Measurements from ENCODE around the gene TSHZ1. TPM values are rescaled to one million over a fixed set of nuclear protein-coding genes. Genes with fewer than 3 reads are reported as not detected.

Gene TSHZ1
- total and polyA plus RNA-seq, 4 donors = 4.2 to 6.6 (median 5.6) TPM

- no peaks in the 10 kb centered on the region for H3K9me3 ChIP-seq (ENCODE audit: control insufficient read depth in 4 of 4, low read length in 3 of 4)
- H3K27ac ChIP-seq (ENCODE audit: low read depth in 1 of 2, low read length in 2 of 2) = no peak overlapping the region
- TF ChIP-seq FOXA2 (IDR thresholded peaks at IDR 0.05) (no peak), HNF4A (conservative IDR thresholded peaks at IDR 0.05) (no peak), NR2F2 (IDR thresholded peaks at IDR 0.05) (no peak), JUND (IDR thresholded peaks at IDR 0.05) (no peak), EGR1 (IDR thresholded peaks at IDR 0.05; ENCODE audit: low read depth in 2 of 2) (no peak), SP1 (IDR thresholded peaks at IDR 0.05) (no peak), CTCF (IDR thresholded peaks at IDR 0.05; ENCODE audit: low read depth, low read length, missing input control) (no peak), TAF1 (conservative IDR thresholded peaks at IDR 0.05) (no peak), ATF3 (IDR thresholded peaks at IDR 0.05) (no peak), YY1 (IDR thresholded peaks at IDR 0.05) (no peak), RXRA (IDR thresholded peaks at IDR 0.05) (no peak), ZBTB33 (IDR thresholded peaks at IDR 0.05) (no peak)
- TF ChIP-seq, protein P1, sequence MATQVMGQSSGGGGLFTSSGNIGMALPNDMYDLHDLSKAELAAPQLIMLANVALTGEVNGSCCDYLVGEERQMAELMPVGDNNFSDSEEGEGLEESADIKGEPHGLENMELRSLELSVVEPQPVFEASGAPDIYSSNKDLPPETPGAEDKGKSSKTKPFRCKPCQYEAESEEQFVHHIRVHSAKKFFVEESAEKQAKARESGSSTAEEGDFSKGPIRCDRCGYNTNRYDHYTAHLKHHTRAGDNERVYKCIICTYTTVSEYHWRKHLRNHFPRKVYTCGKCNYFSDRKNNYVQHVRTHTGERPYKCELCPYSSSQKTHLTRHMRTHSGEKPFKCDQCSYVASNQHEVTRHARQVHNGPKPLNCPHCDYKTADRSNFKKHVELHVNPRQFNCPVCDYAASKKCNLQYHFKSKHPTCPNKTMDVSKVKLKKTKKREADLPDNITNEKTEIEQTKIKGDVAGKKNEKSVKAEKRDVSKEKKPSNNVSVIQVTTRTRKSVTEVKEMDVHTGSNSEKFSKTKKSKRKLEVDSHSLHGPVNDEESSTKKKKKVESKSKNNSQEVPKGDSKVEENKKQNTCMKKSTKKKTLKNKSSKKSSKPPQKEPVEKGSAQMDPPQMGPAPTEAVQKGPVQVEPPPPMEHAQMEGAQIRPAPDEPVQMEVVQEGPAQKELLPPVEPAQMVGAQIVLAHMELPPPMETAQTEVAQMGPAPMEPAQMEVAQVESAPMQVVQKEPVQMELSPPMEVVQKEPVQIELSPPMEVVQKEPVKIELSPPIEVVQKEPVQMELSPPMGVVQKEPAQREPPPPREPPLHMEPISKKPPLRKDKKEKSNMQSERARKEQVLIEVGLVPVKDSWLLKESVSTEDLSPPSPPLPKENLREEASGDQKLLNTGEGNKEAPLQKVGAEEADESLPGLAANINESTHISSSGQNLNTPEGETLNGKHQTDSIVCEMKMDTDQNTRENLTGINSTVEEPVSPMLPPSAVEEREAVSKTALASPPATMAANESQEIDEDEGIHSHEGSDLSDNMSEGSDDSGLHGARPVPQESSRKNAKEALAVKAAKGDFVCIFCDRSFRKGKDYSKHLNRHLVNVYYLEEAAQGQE (IDR thresholded peaks at IDR 0.05) = no peak
- TF ChIP-seq, protein P2, sequence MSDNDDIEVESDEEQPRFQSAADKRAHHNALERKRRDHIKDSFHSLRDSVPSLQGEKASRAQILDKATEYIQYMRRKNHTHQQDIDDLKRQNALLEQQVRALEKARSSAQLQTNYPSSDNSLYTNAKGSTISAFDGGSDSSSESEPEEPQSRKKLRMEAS (IDR thresholded peaks at IDR 0.05) = no peak
- DNase-seq (ENCODE audit: low spot score) = no peak
- no peaks in the 10 kb centered on the region for H3K4me1 ChIP-seq (ENCODE audit: control insufficient read depth in 4 of 4, insufficient read depth in 4 of 4, low read length in 3 of 4)
- no peak overlapping the region for H3K9ac ChIP-seq (ENCODE audit: low read depth in 1 of 2, low read length in 2 of 2)
- H3K36me3 ChIP-seq (ENCODE audit: control insufficient read depth in 4 of 4, insufficient read depth in 3 of 4, low read depth in 1 of 4, low read length in 3 of 4) = no peaks in the 10 kb centered on the region
- WGBS = 96% methylated on average over 6 of the region's 6 CpGs
- no peaks in the 10 kb centered on the region for H3K27me3 ChIP-seq (ENCODE audit: control insufficient read depth in 4 of 4, insufficient read depth in 4 of 4, low read length in 3 of 4)
- no peak overlapping the region for H3K4me3 ChIP-seq (ENCODE audit: low read depth in 1 of 3, low read length in 3 of 3)
Observed at GRCh38 chr18:75335511-75335910, 124.9 kb downstream of the TSHZ1 start.

GRCh38 chr18:75336767-75337166 is 126.2 kb downstream of the TSHZ1 start:
- Histone ChIP-seq H3K27me3 (ENCODE audit: control insufficient read depth in 4 of 4, insufficient read depth in 4 of 4, low read length in 3 of 4) (no peaks in the 10 kb centered on the region), H3K27ac (ENCODE audit: low read depth in 1 of 2, low read length in 2 of 2) (no peak overlapping the region), H3K9me3 (ENCODE audit: control insufficient read depth in 4 of 4, low read length in 3 of 4) (no peaks in the 10 kb centered on the region), H3K36me3 (ENCODE audit: control insufficient read depth in 4 of 4, insufficient read depth in 3 of 4, low read depth in 1 of 4, low read length in 3 of 4) (no peaks in the 10 kb centered on the region), H3K4me3 (ENCODE audit: low read depth in 1 of 3, low read length in 3 of 3) (no peak overlapping the region), H3K4me1 (ENCODE audit: control insufficient read depth in 4 of 4, insufficient read depth in 4 of 4, low read length in 3 of 4) (no peaks in the 10 kb centered on the region), H3K9ac (ENCODE audit: low read depth in 1 of 2, low read length in 2 of 2) (no peak overlapping the region)
- WGBS = 95% methylated on average over 6 of the region's 6 CpGs
- TF ChIP-seq RAD21 (IDR thresholded peaks at IDR 0.05) (no peak), JUND (IDR thresholded peaks at IDR 0.05) (no peak)
- no peak for DNase-seq (ENCODE audit: low spot score)
